ENCODE measurements around the gene SREBF2.

Gene SREBF2

DNA sequence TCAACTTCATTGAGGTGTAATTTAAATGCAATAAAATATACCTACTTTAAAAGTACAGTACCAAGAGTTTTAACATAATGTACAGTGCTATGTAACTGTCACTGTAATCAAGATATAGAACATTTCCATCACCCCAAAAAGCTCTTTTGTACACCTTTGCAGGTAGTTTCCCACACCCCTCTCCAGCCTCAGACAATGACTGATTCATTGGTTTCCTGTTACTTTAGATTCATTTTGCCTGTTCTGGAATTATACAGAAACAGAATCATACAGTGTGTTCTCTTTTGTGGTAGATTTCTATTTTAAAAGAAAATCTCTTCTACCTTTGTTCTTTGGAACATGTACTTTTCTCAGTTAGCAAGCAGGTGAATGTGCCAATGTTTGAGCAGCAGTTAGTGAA is 43.8 kb downstream of the SREBF2 start:
- no peak for DNase-seq (ENCODE audit: low spot score)

DNA sequence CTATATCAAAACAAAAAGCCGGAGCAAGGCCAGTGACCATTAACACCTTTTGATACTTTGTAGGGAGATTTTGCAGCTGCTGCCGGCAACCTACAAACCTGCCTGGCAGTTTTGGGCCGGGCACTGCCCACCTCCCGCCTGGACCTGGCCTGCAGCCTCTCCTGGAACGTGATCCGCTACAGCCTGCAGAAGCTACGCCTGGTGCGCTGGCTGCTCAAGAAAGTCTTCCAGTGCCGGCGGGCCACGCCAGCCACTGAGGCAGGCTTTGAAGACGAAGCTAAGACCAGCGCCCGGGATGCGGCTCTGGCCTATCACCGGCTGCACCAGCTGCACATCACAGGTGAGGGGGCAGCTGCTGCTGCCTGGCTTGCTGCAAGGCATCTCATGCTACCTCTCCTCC is 47.7 kb downstream of the SREBF2 start:
- no peak for DNase-seq (ENCODE audit: low spot score)

DNA sequence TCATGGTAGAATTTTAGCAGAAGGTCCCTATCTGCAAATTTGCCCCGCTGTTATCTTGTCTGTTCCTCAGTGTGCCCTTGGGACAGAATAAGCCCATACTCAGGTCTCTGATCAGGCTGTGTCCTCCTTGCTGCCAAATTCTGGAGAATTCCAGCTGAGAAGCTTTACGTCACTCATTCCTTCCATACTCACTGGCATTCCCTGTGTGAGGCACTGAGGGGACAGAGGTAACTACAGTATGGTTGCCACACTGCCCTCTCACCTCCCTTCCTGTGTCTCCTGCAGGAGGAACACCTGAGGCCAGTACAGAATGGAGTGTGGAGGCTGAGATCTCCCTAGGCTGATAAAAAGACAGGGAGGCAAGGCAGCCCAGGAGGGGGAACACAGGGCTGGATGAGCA is 50.5 kb downstream of the SREBF2 start:
- DNase-seq (ENCODE audit: low spot score): no peak

DNA sequence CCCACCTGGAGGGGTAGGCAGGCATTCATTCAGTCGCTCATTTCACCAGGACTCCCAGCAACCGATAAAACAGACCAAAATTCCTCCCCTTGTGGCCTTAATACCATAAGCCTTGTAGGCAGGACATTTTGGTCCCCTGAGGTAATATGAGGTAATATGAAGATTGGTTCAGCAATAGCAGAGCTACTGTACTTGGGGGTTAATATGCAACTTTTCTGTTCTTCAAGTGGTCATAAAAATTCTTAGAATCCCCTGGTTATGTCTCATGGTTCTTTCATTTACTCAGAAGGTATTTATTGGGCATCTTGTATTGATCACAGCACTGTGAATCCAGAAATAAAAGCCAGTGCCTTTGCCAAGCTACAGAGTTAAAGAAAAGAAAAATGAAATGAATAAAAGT is 52.2 kb downstream of the SREBF2 start:
- DNase-seq (ENCODE audit: low spot score): no peak

DNA sequence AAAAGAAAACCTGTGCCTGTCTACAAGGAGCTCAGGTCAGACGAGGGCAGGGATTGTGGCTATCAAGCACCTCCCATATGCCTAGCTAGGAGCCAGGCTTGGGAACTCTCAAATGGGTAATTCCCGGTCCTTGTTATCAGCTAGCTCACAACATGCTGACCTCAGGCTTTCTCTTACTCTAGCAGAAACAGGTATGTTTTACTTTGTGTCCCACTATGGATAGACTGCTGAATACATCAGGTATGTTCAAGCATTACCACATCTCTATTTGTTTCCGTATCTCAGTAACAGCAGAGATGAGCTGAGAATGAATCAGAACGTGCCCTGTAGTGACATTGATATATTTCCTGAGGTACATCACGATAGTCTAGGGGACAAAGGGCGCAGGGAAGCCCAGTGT is 52.6 kb downstream of the SREBF2 start:
- DNase-seq (ENCODE audit: low spot score): no peak

DNA sequence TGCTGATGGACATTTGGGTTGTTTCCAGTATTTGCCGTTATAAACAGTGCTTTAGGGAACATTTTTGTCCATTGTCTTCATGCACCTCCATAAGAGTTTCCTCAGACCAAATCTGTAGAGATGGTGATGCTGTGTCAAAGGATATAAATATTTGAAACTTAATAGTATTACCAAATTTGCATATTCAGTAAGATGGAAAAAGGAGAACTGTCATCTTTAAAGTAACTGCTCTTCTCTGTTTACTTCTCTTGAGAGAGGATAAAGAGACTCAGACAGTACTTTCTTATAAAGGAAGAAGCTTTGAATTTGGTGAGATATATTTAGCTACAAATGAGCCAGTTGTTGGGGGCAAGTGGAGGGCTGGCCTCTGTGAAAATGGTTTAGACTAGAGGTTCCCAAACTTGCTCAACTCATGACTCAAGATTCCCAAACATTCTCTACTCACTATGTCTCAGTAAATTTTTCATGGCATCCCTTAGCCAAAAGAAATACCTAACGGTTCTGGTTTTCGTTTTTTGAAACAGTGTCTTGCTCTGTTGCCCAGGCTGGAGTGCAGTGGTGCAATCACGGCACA is 55.8 kb downstream of the SREBF2 start:
- DNase-seq (ENCODE audit: low spot score): peak; percentile 45

DNA sequence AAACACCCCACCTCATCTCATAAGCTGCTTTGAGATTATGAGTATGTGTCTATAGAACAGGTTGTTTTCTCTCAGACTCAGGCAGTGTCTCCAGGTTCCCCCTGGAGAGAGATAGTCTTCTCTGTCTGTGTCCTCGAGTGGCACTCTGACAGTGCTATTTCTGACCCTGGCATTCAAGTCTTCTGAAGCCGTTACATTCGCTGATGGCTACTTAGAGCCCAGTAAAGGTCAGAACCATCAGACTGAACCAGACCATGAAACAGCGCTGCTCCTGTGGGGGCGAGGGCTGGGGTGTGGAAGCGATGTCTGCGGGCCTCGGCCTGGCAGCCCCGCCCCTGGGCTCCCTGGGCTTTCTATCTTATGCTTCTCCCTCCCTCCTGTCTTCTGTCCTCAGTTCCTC is 58.5 kb downstream of the SREBF2 start:
- no peak for DNase-seq (ENCODE audit: low spot score)

DNA sequence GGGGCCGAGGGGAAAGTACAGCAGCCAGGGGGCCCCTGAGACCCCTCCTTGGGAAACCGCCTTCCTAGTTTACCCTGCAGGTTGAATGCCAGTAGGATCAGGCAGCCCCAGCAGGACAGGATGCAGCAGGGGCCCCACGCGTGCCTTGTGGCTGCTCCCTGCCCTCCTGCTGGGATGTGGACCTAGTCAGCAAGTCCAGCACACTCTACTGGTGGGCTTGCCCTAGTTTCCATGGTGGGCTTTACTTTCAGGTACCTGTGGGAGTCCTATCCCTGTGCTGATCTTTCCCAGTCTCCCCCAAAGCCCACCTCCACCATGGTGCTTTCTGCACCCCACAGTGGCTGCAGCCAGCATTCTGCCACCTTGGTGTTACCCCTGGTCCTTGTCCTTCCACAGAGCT is 59.8 kb downstream of the SREBF2 start:
- no peak for DNase-seq (ENCODE audit: low spot score)

DNA sequence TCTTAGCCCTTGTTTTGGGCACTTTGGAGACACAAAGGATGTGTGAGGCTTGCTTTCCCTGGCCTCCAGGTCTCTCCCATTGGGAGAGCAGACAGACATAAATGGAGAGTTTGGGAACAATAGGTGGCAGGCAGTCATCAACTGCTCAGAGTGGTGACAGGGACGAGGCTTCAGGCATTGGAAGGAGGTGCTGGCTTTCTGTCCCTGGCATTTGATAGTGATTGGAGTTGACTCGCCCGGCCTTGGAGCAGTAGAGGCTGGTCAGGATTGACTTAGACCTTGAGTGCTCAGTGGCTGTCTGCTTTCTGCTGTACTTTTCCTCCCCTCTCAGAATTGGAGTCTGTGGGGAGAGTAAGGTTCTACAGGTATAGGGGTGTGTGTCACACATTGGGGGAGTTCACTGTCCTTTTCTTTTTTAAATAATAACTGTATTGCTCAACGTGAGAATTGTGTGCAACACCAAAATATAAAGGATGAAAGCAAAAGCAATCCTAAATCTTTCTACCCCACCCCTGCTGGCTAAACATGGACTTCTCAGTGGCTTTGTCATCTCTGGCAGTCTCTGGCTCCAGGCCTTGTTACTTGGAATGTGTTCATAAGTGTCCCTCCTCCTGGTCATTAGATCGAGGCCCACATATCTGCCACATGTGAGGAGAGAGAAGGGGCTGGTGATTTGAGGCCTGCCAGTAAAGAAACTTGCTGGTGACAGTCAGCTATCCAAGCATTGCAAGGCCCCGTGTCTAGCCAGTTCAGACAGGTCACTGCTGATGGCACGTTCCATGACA is 60.9 kb downstream of the SREBF2 start:
- DNase-seq (ENCODE audit: low spot score): no peak

DNA sequence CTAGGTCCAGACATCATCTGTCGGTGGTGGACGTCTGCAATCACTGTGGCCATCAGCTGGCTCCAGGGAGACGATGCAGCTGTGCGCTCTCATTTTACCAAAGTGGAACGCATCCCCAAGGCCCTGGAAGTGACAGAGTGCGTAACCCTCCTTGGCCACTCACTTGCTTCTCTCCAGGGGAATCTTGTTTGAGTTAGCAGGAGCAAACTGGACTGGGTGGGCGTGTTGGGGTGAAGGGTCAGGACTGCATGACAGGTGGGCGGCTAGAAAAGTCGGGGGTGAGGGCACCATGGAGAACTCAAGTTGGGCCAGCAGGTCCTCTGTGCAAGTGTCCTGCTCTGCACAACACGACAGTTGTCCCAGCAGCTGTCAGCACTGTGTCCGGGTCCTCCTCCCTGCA is 65.7 kb downstream of the SREBF2 start:
- no peak for DNase-seq (ENCODE audit: low spot score)

DNA sequence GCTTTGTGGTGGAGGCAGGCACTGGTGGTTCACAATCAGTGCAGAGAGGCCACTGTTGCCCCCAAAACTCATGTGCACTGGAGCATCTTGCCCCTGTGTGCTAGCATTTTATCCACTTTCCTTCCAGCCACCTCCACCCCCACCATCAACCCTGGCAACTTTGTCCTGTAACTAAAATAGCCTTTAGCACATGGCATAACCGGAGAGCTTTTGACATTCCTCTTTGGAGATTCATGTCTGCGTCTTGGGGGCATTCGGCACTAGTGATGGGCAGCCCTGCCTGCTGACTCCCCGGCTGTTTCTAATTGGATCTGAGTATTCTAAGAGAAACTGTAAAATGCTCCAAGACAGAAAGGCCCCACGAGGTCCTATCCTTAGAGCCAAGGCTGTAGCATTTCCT is 66.2 kb downstream of the SREBF2 start:
- DNase-seq (ENCODE audit: low spot score): no peak

DNA sequence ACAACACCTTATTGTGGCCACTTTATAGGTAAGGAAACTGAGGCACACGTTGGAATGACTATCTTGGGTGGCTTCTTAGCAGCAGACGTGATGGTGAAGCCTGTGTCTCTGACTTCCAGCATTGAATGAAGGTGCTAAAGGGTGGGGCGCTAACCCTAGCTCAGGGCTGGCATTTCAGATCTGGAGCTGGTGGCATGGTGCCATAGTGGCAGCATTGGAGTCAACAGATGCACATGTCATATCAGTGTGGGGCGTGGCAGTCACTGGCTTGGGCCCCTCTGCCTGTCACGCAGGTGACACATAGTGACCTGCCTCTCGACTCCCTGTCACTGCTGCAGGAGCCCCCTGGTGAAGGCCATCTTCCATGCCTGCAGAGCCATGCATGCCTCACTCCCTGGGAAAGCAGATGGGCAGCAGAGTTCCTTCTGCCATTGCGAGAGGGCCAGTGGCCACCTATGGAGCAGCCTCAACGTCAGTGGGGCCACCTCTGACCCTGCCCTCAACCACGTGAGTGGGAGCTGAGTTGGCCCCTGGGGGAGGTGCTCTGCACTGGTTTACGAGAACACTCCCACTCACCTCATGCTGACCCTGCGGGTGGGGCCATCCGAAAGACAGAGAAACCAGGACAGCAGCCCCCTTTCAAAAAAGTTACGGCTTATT is 67.2 kb downstream of the SREBF2 start:
- no peak for DNase-seq (ENCODE audit: low spot score)

DNA sequence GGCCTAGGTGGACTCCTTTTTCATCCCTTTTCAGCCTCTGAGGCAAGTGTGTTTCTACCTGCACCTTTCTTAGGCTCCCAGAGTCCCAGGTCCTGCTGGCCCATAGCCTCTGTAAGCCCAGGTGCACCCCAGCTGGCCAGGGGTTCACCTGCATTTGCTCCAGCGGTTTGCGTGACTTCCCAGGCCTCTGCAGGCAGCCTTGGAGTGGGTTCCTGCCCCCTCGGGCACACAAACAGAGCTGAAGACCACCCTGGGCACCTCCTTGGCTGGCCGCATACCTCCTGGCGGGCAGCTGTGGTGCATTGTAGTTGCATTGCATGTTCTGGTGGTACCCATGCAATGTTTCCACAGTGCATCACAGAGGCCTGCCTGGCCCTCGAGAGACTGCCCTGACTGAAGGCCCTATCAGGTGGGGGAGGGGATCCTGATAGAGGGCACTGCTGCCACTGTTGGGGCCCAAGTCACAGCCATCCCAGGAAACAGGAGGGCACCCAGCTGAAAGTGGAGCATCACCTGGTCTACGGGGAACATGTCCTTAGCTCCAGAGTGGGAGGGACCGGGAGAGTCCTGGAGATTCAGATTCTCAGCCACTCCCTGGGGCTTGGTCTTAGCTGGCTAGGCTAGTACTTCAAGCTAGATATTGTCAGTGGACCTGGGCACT is 67.9 kb downstream of the SREBF2 start:
- no peak for DNase-seq (ENCODE audit: low spot score)

DNA sequence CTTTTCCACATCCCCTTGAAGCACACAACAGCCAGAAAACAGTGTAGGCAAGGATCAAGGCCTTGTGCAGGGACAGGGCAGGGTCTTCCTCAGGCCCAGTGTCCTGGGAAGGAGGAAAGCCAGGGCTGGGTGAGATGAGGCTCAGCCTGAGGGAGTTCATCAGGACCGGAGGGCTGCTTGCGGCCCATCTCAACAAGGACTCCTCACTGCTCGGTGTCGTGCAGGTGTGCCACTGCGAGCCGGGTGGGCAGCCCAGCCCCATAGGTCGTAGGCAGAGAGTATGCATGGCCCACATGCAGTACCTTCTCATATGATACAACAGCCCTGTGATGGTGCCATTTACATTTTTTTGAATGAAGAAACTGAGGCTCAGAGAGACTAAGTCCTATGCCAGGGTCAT is 69.1 kb downstream of the SREBF2 start:
- no peak for DNase-seq (ENCODE audit: low spot score)

DNA sequence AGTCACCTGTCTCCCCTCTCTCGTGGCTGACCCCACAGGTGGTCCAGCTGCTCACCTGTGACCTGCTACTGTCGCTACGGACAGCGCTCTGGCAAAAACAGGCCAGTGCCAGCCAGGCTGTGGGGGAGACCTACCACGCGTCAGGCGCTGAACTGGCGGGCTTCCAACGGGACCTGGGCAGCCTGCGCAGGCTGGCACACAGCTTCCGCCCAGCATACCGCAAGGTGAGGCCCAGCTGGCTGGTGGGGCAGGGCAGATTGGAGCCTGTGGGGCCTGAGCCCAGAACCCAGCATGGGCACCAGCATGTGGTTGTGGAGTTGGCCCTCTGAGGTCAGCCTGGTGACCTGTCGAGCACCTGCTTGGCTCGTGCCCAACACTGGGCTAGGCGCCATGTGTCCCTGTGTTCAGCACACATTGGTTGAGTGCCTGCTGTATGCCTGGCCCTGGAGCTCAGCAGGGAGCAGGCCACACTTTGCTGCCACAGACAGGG is 70.1 kb downstream of the SREBF2 start:
- no peak for DNase-seq (ENCODE audit: low spot score)

DNA sequence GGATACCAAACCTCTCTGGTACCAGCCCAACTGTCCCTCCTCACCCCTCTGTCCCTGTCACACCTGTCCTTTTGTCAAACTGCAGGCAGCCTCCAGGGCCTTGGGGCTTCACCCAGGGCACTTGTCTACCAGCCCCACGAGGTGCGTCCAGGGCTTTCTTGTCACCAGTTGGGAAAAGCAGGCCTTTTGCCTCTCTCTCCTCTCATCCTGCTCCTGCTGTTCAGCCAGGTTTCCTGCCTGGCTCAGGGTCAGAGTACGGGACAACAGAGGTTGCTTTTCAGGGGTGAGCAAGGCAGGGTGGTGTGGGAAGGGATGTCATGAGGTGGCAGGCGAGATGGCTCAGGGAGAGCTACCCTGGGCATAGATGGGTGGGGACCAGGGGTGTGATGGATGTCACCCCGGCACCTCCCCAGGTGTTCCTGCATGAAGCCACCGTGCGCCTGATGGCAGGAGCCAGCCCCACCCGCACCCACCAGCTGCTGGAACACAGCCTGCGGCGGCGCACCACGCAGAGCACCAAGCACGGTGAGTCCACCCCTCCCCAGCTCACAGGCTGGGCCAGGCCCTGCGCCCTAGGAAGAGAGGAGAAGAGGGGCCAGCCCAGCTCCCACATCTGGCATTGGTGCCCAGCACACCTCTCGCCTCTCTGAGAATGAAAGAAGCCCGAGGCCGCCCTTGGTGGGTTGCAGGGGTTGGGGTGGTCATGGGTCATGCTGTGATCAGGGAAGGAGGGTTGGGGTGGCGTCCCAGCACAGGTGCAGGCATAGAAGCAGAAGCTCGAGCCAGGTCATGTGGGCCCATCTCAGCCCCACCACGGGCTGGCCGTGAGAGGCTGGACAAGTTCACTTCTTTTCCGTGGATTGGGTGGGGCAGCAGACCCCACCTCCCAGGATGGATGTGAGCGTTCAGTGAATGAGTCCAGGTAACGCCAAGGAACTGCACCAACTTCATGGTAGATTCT is 71.8 kb downstream of the SREBF2 start:
- no peak for DNase-seq (ENCODE audit: low spot score)

DNA sequence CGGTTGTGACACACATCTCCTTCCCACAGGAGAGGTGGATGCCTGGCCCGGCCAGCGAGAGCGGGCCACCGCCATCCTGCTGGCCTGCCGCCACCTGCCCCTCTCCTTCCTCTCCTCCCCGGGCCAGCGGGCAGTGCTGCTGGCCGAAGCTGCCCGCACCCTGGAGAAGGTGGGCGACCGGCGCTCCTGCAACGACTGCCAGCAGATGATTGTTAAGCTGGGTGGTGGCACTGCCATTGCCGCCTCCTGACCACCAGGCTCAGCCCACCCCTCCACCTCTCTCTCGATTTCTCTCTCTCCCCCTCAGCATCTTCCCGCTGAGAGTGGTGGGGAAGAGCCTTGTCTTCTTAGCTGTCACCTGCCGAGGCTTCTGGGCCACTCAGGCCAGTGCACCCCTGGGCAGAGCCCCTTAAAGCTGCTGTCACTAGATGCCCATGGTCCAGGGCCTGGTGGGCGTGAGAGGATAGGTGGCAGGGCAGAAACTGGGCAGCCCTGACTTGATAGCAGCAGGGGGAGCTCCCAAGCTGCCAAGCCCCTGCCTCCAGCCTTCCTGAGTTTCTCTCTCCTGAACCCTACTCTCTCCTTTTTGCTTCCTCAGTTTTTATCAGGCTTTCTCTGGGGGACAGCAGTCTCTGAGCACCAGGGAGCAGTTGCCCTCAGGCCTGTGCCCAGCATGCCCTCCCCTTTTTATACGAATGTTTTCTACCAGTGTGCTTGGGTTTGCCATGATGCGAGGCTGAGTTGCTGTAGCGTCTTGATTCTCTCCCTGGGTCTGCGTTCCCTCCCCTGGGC is 72.7 kb downstream of the SREBF2 start:
- no peak for DNase-seq (ENCODE audit: low spot score)

DNA sequence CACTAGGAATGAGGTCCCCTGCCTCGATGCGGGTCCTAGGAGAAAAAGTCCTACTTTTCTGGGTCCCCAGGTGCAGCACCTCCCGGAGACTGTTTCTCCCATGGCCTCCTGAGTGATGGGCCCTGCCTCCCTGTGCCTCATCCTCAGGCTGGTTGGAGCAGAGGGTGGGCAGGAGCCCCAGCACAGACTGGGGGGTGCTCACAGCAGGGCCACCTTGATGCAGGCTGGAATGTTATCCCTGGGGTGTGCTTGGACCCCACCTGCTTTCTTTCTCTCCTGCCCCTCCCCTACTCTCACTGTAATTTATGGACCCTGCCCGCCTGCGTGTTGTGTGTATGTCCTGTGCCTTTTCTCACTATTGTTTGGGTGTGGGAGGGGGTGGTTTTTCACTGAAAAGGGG is 73.9 kb downstream of the SREBF2 start:
- no peak for DNase-seq (ENCODE audit: low spot score)

DNA sequence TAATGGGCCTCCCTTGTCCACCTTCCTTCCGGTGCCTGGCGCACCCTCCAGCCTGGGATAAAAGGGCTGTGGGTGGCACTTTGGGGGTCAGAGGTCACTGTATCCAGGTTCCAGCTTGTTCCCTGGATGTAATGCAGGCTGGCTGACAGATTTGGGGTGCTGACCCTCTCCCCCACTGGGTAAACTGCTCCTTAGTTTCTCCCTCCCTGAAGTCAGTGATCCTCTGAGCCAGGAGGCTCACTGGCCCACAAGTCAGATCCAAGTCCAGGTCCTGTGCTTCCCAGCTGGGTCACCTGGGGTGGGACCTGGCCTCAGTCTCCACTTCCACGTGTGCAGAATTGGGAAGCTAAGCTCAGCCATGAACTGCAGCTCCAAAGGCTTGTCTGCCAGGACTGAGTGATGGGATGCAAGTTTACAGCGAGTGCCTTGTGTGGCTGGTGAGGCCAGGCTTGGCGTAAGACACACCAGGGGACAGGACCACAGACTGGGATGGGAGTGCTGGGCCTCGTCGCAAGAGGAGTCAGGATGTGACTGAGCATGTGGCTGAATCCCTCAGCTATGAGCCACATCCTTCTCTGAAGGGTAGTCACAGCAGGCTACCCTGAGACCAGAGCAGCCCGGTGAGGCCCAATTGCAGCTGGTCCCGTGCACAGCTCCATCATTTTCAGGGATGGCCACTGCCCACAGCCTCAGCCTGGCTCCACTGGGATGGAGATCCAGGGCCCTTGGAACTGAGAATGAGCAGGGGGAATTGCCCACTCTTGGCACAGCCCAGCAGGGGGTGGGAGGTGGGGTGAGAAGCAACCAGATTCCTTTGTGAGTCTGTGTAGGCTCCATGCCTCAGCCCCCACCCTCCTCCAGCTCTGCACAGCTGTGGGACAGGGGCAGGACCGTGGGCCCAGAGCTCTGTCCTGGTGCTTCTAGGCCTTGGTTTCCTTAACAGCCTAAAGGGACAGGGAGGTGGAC is 74.8 kb downstream of the SREBF2 start:
- DNase-seq (ENCODE audit: low spot score): no peak
